KMS-11 (cell line): ENCODE results near the gene RPS6KA1.

ENCODE experiments used
- H2AFZ ChIP-seq: fragments of 200-600 bp; sonication (generic); 2 replicates; pipeline ENCODE4 v1.6.1; 2016; ENCODE audit warnings: antibody characterized with exemption, mixed run types, low read depth
- H3K27ac ChIP-seq: fragments of 200-600 bp; sonication (generic); 2 replicates; pipeline ENCODE4 v1.6.1; 2016; ENCODE audit warnings: mild to moderate bottlenecking, mixed run types
- H3K27me3 ChIP-seq: fragments of 200-600 bp; sonication (generic); 2 replicates; pipeline ENCODE4 v1.6.1; 2017; ENCODE audit warnings: mild to moderate bottlenecking, low read depth, mixed run types, moderate library complexity; ENCODE audit not compliant: insufficient read depth
- H3K36me3 ChIP-seq: fragments of 200-600 bp; sonication (generic); 2 replicates; pipeline ENCODE4 v1.6.1; 2017; ENCODE audit warnings: mild to moderate bottlenecking, mixed run types; ENCODE audit not compliant: insufficient read depth
- H3K4me1 ChIP-seq: fragments of 200-600 bp; sonication (generic); 2 replicates; pipeline ENCODE4 v1.6.1; 2016; ENCODE audit warnings: mild to moderate bottlenecking, low read depth, mixed run types; ENCODE audit not compliant: poor library complexity, severe bottlenecking
- H3K4me2 ChIP-seq: fragments of 200-600 bp; sonication (generic); 2 replicates; pipeline ENCODE4 v1.7.0; 2016; ENCODE audit warnings: mild to moderate bottlenecking, mixed run types
- H3K4me3 ChIP-seq: fragments of 200-600 bp; sonication (generic); IDR thresholded peaks from 2 replicates; pipeline ENCODE4 v1.6.1; 2017; ENCODE audit warnings: low read depth, low read length, mixed read lengths; ENCODE audit not compliant: insufficient read depth
- H3K79me2 ChIP-seq: fragments of 200-600 bp; sonication (generic); 2 replicates; pipeline ENCODE4 v1.6.1; 2016; ENCODE audit warnings: low read depth, mixed run types; ENCODE audit not compliant: insufficient read depth
- H3K9ac ChIP-seq: fragments of 200-600 bp; sonication (generic); 2 replicates; pipeline ENCODE4 v1.6.1; 2016; ENCODE audit warnings: mild to moderate bottlenecking, mixed run types
- H4K20me1 ChIP-seq: fragments of 200-600 bp; sonication (generic); 2 replicates; pipeline ENCODE4 v1.6.1; 2016; ENCODE audit warnings: mild to moderate bottlenecking, mixed run types; ENCODE audit not compliant: insufficient read depth
- TF ChIP-seq, protein P1 (sequence below): fragments of 200-600 bp; sonication (generic); conservative IDR thresholded peaks from 2 replicates; pipeline ENCODE4 v1.6.1; 2017; ENCODE audit warnings: low read depth, mild to moderate bottlenecking, antibody characterized with exemption, low read length, moderate library complexity, mixed read lengths

Gene RPS6KA1

DNA sequence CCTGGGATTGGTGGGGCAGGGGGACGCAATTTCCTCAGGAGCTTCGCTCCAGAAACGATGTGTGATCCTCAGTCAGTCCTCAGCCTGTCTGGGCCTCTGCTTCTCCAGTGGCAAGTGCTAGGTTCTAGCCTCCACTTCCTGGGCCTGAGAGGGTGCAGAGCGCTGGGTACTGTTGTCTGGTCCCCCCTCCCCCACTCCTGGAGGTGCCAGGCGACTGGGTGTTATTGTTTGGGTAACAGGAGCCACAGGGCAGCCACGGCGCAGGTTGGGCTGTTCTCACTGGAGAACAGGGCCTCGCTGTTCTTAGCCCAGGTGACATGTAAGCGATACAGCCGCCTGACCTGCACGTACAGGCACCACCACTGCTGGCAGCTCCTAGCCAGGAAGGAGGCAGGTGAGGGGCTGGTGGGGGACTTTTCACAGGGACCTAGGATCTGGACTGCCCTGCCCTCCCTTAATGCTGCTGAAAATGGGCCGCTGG lies 2.1 kb downstream of the RPS6KA1 start:
- no peak overlapping the region for H2AFZ ChIP-seq
- H3K9ac ChIP-seq = no peak overlapping the region
- no peaks in the 10 kb centered on the region for H4K20me1 ChIP-seq
- H3K79me2 ChIP-seq = no peaks in the 10 kb centered on the region
- H3K27ac ChIP-seq = no peak overlapping the region
- peaks cover 16% of the 10 kb centered on the region for H3K4me1 ChIP-seq
- no peak overlapping the region for H3K4me3 ChIP-seq
- no peaks in the 10 kb centered on the region for H3K27me3 ChIP-seq
- no peak overlapping the region for H3K4me2 ChIP-seq
- no peaks in the 10 kb centered on the region for H3K36me3 ChIP-seq
- TF ChIP-seq, protein P1, sequence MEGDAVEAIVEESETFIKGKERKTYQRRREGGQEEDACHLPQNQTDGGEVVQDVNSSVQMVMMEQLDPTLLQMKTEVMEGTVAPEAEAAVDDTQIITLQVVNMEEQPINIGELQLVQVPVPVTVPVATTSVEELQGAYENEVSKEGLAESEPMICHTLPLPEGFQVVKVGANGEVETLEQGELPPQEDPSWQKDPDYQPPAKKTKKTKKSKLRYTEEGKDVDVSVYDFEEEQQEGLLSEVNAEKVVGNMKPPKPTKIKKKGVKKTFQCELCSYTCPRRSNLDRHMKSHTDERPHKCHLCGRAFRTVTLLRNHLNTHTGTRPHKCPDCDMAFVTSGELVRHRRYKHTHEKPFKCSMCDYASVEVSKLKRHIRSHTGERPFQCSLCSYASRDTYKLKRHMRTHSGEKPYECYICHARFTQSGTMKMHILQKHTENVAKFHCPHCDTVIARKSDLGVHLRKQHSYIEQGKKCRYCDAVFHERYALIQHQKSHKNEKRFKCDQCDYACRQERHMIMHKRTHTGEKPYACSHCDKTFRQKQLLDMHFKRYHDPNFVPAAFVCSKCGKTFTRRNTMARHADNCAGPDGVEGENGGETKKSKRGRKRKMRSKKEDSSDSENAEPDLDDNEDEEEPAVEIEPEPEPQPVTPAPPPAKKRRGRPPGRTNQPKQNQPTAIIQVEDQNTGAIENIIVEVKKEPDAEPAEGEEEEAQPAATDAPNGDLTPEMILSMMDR = no peak

GRCh38 chr1:26533951-26534509 lies 4.5 kb downstream of the RPS6KA1 start:
- H3K27ac ChIP-seq = no peak overlapping the region

DNA sequence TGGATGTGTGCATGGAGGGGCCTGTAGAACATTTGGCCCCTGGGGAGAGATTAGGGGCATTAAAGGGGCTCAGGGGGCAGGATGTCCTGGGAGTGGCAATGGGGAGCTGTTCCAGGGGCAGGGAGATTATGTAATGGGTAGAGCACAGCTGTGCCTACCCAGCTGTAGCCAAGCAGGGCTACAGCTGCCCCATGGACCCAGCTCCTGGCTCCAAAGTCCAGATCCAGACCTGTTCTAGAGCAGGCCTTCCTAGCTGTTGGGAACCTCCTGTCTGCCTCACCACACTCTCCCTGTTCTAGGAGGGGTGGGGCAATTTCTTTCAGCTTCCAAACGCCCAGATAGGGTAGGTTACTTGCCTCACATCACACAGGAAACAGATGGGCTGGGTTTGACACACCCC lies 5.6 kb downstream of the RPS6KA1 start:
- H3K36me3 ChIP-seq = no peaks in the 10 kb centered on the region
- no peaks in the 10 kb centered on the region for H4K20me1 ChIP-seq
- peaks cover 38% of the 10 kb centered on the region for H3K4me1 ChIP-seq
- no peaks in the 10 kb centered on the region for H3K27me3 ChIP-seq
- H3K9ac ChIP-seq = no peak overlapping the region
- TF ChIP-seq, protein P1 = no peak
- no peak overlapping the region for H3K4me2 ChIP-seq
- H3K27ac ChIP-seq = no peak overlapping the region
- no peaks in the 10 kb centered on the region for H3K79me2 ChIP-seq
- H3K4me3 ChIP-seq = no peak overlapping the region
- H2AFZ ChIP-seq = no peak overlapping the region

More at GRCh38 chr1:26533951-26534509, 4.5 kb downstream of the RPS6KA1 start:
- Histone ChIP-seq H2AFZ (no peak overlapping the region), H3K27me3 (no peaks in the 10 kb centered on the region), H3K4me3 (no peak overlapping the region), H3K79me2 (no peaks in the 10 kb centered on the region), H4K20me1 (no peaks in the 10 kb centered on the region), H3K4me2 (no peak overlapping the region), H3K4me1 (peaks cover 29% of the 10 kb centered on the region), H3K9ac (no peak overlapping the region), H3K36me3 (no peaks in the 10 kb centered on the region)
- TF ChIP-seq, protein P1 = no peak

GRCh38 chr1:26536081-26536480 lies 6.5 kb downstream of the RPS6KA1 start:
- Histone ChIP-seq H3K9ac (no peak overlapping the region), H3K4me2 (no peak overlapping the region), H3K4me1 (peaks cover 47% of the 10 kb centered on the region), H3K4me3 (no peak overlapping the region), H4K20me1 (no peaks in the 10 kb centered on the region), H3K27me3 (no peaks in the 10 kb centered on the region), H2AFZ (no peak overlapping the region), H3K36me3 (no peaks in the 10 kb centered on the region), H3K79me2 (no peaks in the 10 kb centered on the region), H3K27ac (no peak overlapping the region)
- TF ChIP-seq, protein P1 = no peak
